Stimulated activated CD4-positive, alpha-beta T cell treated with anti-CD3 and anti-CD28 coated beads, Interleukin-1b, Interleukin-23, amount 100 ng/mL, for 1 hour (primary cell): Measurements from ENCODE around the gene HRH3.

ENCODE experiments used
- DNase-seq, 2 donors: peaks; one replicate each; pipeline ENCODE4 v3.0.0-alpha.2; 2020; ENCODE audit warnings: low read depth in 2 of 2

HRH3 gene

GRCh38 chr20:62219992-62220665 lies at the start of gene HRH3:
HRH3 (minus strand) TSS chr20:62220278; CDS start chr20:62219970, 308 bp downstream.
- DNase-seq = peak in 1 of 2 donors; percentile 8

DNA sequence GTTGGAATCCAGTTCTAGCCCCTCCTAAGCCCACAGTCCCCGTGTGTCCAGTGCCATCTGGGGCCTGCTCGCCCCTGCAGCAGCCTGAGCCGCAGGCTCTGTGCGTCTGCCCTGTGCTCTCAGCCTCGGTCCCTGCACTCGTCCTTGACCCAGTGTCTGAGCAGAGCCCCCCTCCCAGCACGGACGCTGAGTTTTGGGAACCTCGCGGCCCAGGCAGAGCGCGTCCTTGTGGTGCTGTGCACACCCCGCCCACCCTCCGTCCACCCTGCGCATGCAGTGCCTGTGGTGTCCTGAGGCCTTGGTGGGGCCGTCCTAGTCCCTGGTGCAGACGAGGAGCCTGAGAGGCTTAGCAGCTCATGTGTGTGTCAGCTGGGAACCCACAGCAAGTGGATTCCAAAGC lies 49.8 kb upstream of the HRH3 start:
- DNase-seq = no peak

GRCh38 chr20:62269378-62269777 lies 49.3 kb upstream of the HRH3 start:
- no peak for DNase-seq

- no peak for DNase-seq
These were observed 48.3 kb upstream of the HRH3 start for GRCh38 chr20:62268228-62268900.

DNA sequence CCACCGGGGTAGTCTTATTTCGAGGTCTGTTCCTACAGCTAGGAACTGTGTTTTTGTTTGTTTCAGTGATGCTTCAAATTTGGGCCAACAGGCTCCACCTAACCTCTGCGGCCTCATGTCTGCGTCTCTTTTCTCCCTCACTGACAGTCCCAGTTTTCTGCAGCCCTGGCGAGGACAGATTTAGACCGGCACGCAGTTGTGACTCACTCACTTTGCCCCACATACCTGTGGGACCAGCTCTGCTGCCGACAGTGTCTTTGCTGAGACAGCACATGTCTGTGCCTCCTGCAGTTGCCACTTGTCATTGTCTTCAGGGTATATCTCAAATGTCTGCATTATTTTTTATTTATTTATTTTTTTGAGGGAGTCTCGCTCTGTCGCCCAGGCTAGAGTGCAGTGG lies 47.5 kb upstream of the HRH3 start:
- no peak for DNase-seq

GRCh38 chr20:62266851-62267250 lies 46.8 kb upstream of the HRH3 start:
- no peak for DNase-seq

- no peak for DNase-seq
These were observed 46.3 kb upstream of the HRH3 start for GRCh38 chr20:62266340-62266739.

DNA sequence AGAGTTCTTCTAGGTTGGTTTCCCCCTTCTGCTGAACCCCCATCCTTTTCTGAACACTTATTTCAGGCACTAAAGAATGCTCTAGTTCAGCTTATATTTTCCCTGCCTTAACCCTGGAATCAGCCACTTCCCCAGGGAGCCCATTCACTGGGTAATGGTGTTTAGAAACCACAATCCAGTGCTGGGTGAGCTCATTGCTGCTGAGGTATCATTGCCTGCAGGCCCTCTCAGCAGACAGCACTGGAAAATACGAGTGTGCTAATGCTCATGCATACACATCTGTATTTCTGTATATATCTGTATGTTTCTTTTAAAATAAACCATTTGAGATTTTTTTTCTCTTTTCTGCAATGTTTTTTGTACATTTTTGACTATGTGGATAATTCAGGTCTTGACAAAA lies 45.3 kb upstream of the HRH3 start:
- DNase-seq = no peak

GRCh38 chr20:62263396-62263795 lies 43.3 kb upstream of the HRH3 start:
- DNase-seq = no peak

- no peak for DNase-seq
These were observed 42.0 kb upstream of the HRH3 start for GRCh38 chr20:62262064-62262463.

- DNase-seq = no peak
These were observed 39.2 kb upstream of the HRH3 start for GRCh38 chr20:62259294-62259565.

DNA sequence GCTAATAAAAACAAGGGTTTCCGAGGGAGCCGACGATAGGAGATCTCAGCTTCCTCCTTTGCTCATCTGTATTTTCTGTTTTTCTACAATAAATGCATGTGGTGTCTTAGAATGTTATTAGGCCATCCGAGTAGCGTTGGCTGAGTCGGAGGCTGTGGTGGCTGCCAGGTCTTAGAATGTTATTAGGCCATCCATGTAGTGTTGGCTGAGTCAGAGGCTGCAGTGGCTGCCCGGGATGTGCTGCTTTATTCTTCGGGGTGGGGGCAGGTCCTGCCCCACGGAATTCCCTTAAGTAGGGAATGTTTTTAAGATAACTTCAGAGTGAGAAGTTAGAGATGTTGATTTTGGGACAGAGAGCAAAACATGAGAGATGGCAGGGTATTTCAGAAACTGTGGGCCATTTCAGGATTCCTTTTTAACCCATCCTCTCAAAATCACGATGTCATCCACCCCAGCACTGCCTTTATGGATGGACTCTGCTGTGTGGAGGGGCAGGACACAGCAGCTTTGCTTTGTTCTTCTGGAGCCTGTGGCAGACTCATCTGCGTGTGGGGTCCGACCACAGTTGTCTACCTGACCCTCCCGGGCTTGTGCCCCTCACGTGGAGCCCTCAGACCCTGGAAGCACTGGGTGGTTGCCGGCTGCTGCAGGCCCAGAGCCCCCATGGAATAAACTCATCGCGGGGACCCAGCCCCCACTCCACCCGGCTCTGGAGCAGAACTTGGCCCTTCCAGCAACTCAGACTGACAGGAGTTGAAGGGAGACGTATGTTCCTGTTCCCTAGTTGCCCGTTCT lies 38.6 kb upstream of the HRH3 start:
- no peak for DNase-seq

DNA sequence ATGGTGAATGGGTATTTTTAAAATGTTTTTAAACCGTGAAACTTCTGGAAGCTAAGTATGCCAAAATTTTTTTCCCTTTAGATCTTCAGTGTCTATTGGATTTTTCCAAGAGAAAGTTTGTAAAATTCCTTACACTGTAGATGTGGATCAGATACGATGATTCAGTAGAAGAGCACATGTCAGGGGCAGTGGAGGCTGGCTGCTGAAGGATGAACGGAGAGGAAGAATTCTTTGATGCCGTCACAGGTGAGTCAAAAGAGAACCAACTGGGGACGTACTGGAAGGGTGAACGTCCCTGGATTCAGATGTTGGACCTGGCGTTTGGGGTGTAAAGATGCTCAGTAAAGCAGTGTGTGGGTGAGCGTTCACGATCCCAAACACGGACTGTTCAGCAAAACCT lies 35.9 kb upstream of the HRH3 start:
- no peak for DNase-seq

DNA sequence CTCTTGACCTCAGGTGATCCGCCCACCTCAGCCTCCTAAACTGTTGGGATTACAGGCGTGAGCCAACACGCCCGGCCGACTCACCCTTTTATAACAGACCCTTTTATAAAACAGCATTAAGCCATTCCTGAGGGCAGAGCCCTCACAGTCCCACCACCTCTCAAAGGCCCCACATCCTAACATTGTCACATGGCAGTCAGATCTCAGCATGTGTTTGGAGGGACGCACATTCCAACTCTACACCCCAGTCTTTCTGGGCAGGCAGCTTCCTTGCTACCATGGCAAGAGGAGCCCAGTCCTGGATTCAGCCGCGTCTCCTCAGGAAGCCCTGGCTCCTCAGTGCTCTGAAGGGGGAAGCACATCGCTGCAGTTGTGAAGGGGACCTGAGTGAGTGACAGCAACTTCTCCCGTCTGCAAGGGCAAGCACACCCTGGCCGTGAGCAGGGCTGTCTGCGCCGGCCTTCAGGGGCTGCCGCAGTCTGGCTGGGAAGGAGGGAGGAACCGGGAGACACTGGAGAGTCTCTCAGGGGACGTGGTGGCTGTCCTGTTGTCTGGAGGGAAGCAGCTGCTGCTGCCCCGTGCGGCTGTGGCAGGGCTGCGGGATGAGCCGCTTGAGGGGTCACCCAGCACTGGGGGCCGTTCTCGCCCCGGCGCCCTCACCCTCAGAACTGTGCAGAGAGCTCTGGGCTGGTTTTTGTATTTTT lies 34.1 kb upstream of the HRH3 start:
- no peak for DNase-seq

GRCh38 chr20:62253398-62253797 lies 33.3 kb upstream of the HRH3 start:
- DNase-seq = no peak

DNA sequence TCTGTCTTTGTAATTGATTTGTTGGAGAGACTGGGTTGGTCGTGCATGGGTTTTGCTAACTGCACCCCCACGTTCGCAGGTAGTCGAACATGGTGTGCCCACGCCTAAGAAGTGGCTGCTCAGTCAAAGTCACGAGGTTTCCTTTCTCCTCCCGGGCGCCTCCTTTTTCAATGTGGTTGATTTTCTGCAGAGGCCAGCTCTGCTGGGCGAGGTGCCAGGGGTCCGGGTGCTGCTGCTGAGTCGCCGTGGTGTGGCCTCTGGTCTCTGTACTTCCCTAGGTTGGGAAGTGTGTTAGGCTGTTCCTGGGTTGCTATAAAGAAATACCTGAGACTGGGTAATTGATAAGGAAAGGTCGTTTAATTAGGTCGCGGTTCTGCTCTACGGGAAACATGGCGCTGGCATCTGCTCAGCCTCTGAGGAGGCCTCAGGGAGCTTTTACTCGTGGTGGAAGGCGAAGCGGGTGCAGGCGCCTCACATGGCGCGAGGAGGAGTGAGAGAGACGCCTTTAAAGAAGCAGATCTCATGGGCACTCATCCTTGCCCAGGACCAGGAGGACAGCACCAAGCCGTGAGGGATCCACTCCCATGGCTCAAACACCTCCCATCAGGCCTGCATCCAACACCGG lies 32.4 kb upstream of the HRH3 start:
- DNase-seq = no peak

DNA sequence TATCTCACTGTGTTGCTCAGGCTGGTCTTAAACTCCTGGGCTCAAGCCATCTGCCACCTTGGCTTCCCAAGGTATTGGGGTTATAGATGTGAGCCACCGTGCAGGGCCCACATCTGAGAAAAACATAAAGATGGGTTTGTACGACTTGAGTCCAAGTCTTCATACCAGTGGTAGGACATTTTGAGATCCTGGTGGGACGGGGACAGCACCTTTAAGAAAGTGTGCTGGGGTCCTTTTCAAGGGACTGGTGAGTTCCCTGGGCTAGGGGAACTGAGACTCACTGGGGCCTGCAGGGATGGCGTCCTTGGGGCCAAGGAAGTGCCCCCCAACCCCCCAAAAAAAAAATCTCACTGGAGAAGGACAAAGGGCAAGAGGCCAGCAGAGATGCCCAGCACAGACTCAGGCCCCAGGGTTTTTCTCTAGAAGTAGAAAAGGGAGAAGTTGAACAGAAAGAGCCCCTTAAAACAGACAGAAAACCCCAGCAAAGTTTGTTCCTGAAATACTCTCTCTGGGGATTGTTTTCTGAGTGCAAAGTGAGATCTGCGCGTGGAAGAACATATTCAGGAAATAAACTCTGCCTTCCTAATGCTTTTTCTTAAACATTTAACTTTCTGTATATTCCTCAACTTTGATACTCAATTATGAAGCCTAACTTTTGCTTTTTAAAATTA lies 28.9 kb upstream of the HRH3 start:
- no peak for DNase-seq

- no peak for DNase-seq
These were observed 27.0 kb upstream of the HRH3 start for GRCh38 chr20:62246872-62247652.

DNA sequence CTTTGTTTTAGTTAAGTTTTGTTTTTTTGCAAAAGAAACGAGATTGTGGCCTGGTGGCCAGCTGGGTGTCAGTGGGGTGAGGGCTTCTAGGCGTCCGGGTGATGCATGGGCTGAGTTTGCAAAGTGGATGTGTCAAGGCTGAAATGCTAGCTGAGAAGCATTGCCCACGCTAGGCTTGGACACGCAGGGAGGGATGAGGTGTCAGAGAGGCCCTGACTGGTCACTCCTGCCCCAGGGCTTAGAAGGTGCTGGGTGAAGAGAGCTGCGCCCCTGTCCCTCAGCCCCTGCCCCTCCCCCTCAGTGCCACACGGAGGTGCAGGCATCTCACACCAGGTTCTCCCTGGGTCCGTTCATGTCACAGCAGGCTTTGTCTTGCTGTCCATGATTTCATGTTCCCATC lies 26.4 kb upstream of the HRH3 start:
- no peak for DNase-seq

DNA sequence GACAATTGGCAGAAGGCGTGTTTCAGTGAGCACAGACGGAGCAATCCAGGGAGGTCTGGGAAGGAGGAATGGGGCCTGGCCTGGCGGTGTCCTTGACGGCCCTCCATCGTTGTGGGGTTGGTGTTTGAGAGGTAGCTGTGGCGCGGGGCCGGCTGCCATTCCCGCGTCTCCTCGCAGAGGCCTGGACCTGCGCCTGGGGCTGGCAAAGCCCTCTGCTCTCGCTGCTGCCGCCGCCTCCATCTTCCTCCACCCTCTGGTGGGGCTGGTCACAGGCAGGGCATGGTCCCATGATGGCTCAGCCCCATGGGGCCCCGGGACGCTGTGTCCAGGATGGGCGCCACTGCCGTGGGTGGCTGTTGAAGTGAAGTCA lies 25.8 kb upstream of the HRH3 start:
- DNase-seq = no peak

- DNase-seq = no peak
These were observed 24.6 kb upstream of the HRH3 start for GRCh38 chr20:62244644-62245108.
